B cell (primary cell): ENCODE measurements around the gene AMACR.

Experiments
- EZH2 ChIP-seq: IDR thresholded peaks from 2 replicates; pipeline ENCODE4 v1.6.1; 2012; ENCODE audit warnings: borderline replicate concordance, low read depth, mild to moderate bottlenecking, moderate library complexity, low read length; ENCODE audit not compliant: insufficient read depth, poor library complexity, severe bottlenecking
- TF ChIP-seq, protein P1 (sequence below): fragments of 200-600 bp; IDR thresholded peaks from one replicate; pipeline ENCODE4 v1.8.0; 2022; ENCODE audit warnings: antibody characterized with exemption, mild to moderate bottlenecking

- no peak for TF ChIP-seq EZH2
- TF ChIP-seq, protein P1, sequence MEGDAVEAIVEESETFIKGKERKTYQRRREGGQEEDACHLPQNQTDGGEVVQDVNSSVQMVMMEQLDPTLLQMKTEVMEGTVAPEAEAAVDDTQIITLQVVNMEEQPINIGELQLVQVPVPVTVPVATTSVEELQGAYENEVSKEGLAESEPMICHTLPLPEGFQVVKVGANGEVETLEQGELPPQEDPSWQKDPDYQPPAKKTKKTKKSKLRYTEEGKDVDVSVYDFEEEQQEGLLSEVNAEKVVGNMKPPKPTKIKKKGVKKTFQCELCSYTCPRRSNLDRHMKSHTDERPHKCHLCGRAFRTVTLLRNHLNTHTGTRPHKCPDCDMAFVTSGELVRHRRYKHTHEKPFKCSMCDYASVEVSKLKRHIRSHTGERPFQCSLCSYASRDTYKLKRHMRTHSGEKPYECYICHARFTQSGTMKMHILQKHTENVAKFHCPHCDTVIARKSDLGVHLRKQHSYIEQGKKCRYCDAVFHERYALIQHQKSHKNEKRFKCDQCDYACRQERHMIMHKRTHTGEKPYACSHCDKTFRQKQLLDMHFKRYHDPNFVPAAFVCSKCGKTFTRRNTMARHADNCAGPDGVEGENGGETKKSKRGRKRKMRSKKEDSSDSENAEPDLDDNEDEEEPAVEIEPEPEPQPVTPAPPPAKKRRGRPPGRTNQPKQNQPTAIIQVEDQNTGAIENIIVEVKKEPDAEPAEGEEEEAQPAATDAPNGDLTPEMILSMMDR: no peak
Observed at GRCh38 chr5:34008802-34009201, 952 bp upstream of the AMACR start.
